Mesenchymal stem cell (in vitro differentiated cells and primary cell): Measurements from ENCODE around the gene KRT6C.

Experiments used
- DNase-seq: peaks from one replicate; pipeline ENCODE4 v3.0.0-alpha.2; 2013
- H2AFZ ChIP-seq: one replicate; pipeline ENCODE4 v1.6.1; 2013; ENCODE audit warnings: low read depth, mild to moderate bottlenecking, control low read depth, inconsistent platforms, low read length, moderate library complexity
- H2AK5ac ChIP-seq: 2 replicates; pipeline ENCODE4 v1.6.1; 2013; ENCODE audit warnings: low read length, moderate library complexity, mild to moderate bottlenecking, inconsistent platforms; ENCODE audit not compliant: severe bottlenecking
- H2BK120ac ChIP-seq: one replicate; pipeline ENCODE4 v1.6.1; 2013; ENCODE audit warnings: low read depth, mild to moderate bottlenecking, inconsistent platforms, low read length, moderate library complexity
- H2BK12ac ChIP-seq, 2 experiments: one replicate each; pipeline ENCODE4 v1.6.1; 2013; ENCODE audit warnings: inconsistent platforms in 2 of 2, low read length in 2 of 2, mild to moderate bottlenecking in 2 of 2, moderate library complexity in 2 of 2, control low read depth in 1 of 2
- H2BK15ac ChIP-seq: one replicate; pipeline ENCODE4 v1.6.1; 2013; ENCODE audit warnings: mild to moderate bottlenecking, low read depth, inconsistent platforms; ENCODE audit not compliant: poor library complexity, severe bottlenecking
- H2BK5ac ChIP-seq: 2 replicates; pipeline ENCODE4 v1.6.1; 2013; ENCODE audit warnings: low read depth, mild to moderate bottlenecking, low read length, control low read depth, inconsistent platforms; ENCODE audit not compliant: poor library complexity, severe bottlenecking
- H3K14ac ChIP-seq, 2 experiments: one replicate each; pipeline ENCODE4 v1.6.1; 2013; ENCODE audit warnings: inconsistent platforms in 2 of 2, low read length in 2 of 2, control low read depth in 1 of 2, mild to moderate bottlenecking in 1 of 2, moderate library complexity in 1 of 2
- H3K18ac ChIP-seq, 2 experiments: one replicate each; pipeline ENCODE4 v1.6.1; 2013; ENCODE audit warnings: inconsistent platforms in 2 of 2, low read length in 2 of 2, control low read depth in 1 of 2, low read depth in 1 of 2, mild to moderate bottlenecking in 1 of 2
- H3K23ac ChIP-seq, 2 experiments: one replicate each; pipeline ENCODE4 v1.6.1; 2013; ENCODE audit warnings: inconsistent platforms in 2 of 2, low read length in 2 of 2, mild to moderate bottlenecking in 2 of 2, moderate library complexity in 2 of 2, control low read depth in 1 of 2
- H3K27ac ChIP-seq: 2 replicates; pipeline ENCODE4 v1.5.1; 2013; ENCODE audit warnings: mild to moderate bottlenecking, moderate library complexity, low read length, control low read depth, inconsistent platforms; ENCODE audit not compliant: poor library complexity, severe bottlenecking
- H3K27me3 ChIP-seq, 2 experiments: 2 replicates each; pipeline versions ENCODE4 v1.6.1 to v1.7.0; 2013; ENCODE audit warnings: low read length in 2 of 2, mild to moderate bottlenecking in 2 of 2, moderate library complexity in 2 of 2, control low read depth in 1 of 2, inconsistent platforms in 1 of 2; ENCODE audit not compliant: control insufficient read depth in 1 of 2, insufficient read depth in 1 of 2
- H3K36me3 ChIP-seq, 2 experiments: 2 replicates each; pipeline versions ENCODE4 v1.6.1 to v1.7.0; 2013; ENCODE audit warnings: low read length in 2 of 2, control low read depth in 1 of 2, inconsistent platforms in 1 of 2, low read depth in 1 of 2, mild to moderate bottlenecking in 1 of 2; ENCODE audit not compliant: insufficient read depth in 2 of 2, control insufficient read depth in 1 of 2
- H3K4ac ChIP-seq, 2 experiments: one replicate each; pipeline ENCODE4 v1.6.1; 2013; ENCODE audit warnings: inconsistent platforms in 2 of 2, low read length in 2 of 2, mild to moderate bottlenecking in 2 of 2, moderate library complexity in 2 of 2, control low read depth in 1 of 2, low read depth in 1 of 2
- H3K4me1 ChIP-seq: 2 replicates; pipeline ENCODE4 v1.6.1; 2013; ENCODE audit warnings: low read depth, low read length, control low read depth; ENCODE audit not compliant: control insufficient read depth, insufficient read depth
- H3K4me2 ChIP-seq: 2 replicates; pipeline ENCODE4 v1.6.1; 2013; ENCODE audit warnings: low read length, mild to moderate bottlenecking, inconsistent platforms; ENCODE audit not compliant: poor library complexity, severe bottlenecking
- H3K4me3 ChIP-seq, 2 experiments: 2 replicates each; pipeline versions ENCODE4 v1.5.1 to v1.7.0; 2013; ENCODE audit warnings: low read length in 2 of 2, mild to moderate bottlenecking in 2 of 2, control low read depth in 1 of 2, low read depth in 1 of 2; ENCODE audit not compliant: insufficient read depth in 1 of 2
- H3K79me1 ChIP-seq: replicated peaks from 2 replicates; pipeline ENCODE4 v1.6.1; 2013; ENCODE audit warnings: mild to moderate bottlenecking, control low read depth, low read length, inconsistent platforms; ENCODE audit not compliant: poor library complexity, severe bottlenecking
- H3K9ac ChIP-seq: 2 replicates; pipeline ENCODE4 v1.7.0; 2013; ENCODE audit warnings: mild to moderate bottlenecking, low read length, moderate library complexity
- H3K9me3 ChIP-seq: 2 replicates; pipeline ENCODE4 v1.7.0; 2013; ENCODE audit warnings: mild to moderate bottlenecking, low read length; ENCODE audit not compliant: control insufficient read depth
- H4K8ac ChIP-seq: one replicate; pipeline ENCODE4 v1.6.1; 2013; ENCODE audit warnings: inconsistent platforms, mild to moderate bottlenecking, low read length, moderate library complexity
- H4K91ac ChIP-seq: one replicate; pipeline ENCODE4 v1.6.1; 2013; ENCODE audit warnings: mild to moderate bottlenecking, low read length, inconsistent platforms
- WGBS: methylation state at CpG from one replicate; pipeline ENCODE4 v1.1.7; 2013; ENCODE audit warnings: mixed read lengths; 5-methylcytosine and 5-hydroxymethylcytosine counted together

Gene KRT6C

GRCh38 chr12:52517005-52517835, 43.6 kb upstream of the KRT6C start:
- Histone ChIP-seq H3K27ac (no peak overlapping the region), H3K4me1 (no peaks in the 10 kb centered on the region), H3K9me3 (no peaks in the 10 kb centered on the region), H3K14ac (no peak overlapping the region), H2BK120ac (no peak overlapping the region), H4K91ac (no peak overlapping the region), H3K36me3 (no peaks in the 10 kb centered on the region), H2AFZ (no peak overlapping the region), H4K8ac (no peak overlapping the region), H3K79me1 (no peaks in the 10 kb centered on the region), H3K27me3 (peaks cover 12 to 71% of the 10 kb centered on the region in 2 experiments), H2BK15ac (no peak overlapping the region), H2AK5ac (no peak overlapping the region), H2BK12ac (no peak overlapping the region), H3K23ac (no peak overlapping the region), H3K4ac (no peak overlapping the region), H3K18ac (no peak overlapping the region), H3K9ac (no peak overlapping the region), H3K4me2 (no peak overlapping the region), H2BK5ac (no peak overlapping the region), H3K4me3 (no peak overlapping the region)
- no peak for DNase-seq
- 95% methylated on average over 12 of the region's 14 CpGs for WGBS

GRCh38 chr12:52515927-52516831, 42.6 kb upstream of the KRT6C start:
- Histone ChIP-seq H4K91ac (no peak overlapping the region), H3K23ac (no peak overlapping the region), H3K9ac (no peak overlapping the region), H2AK5ac (no peak overlapping the region), H2BK15ac (no peak overlapping the region), H3K4me3 (no peak overlapping the region), H3K14ac (no peak overlapping the region), H3K4me1 (no peaks in the 10 kb centered on the region), H3K4me2 (no peak overlapping the region), H3K36me3 (no peaks in the 10 kb centered on the region), H2BK5ac (no peak overlapping the region), H2AFZ (no peak overlapping the region), H4K8ac (no peak overlapping the region), H2BK120ac (no peak overlapping the region), H3K18ac (no peak overlapping the region), H3K4ac (no peak overlapping the region), H3K9me3 (no peaks in the 10 kb centered on the region), H3K79me1 (no peaks in the 10 kb centered on the region), H3K27me3 (peaks cover 4 to 61% of the 10 kb centered on the region in 2 experiments), H2BK12ac (no peak overlapping the region), H3K27ac (no peak overlapping the region)
- WGBS = 88% methylated on average over 15 of the region's 15 CpGs
- DNase-seq = no peak

- Histone ChIP-seq H4K8ac (no peak overlapping the region), H2BK12ac (no peak overlapping the region), H3K79me1 (no peaks in the 10 kb centered on the region), H3K4me1 (no peaks in the 10 kb centered on the region), H3K27ac (no peak overlapping the region), H3K9me3 (no peaks in the 10 kb centered on the region), H3K4me3 (no peak overlapping the region), H3K9ac (no peak overlapping the region), H4K91ac (no peak overlapping the region), H3K4me2 (no peak overlapping the region), H2BK15ac (no peak overlapping the region), H2BK120ac (no peak overlapping the region), H3K23ac (no peak overlapping the region), H3K4ac (no peak overlapping the region), H2AK5ac (no peak overlapping the region), H2BK5ac (no peak overlapping the region), H2AFZ (no peak overlapping the region), H3K36me3 (no peaks in the 10 kb centered on the region), H3K27me3 (peaks cover 4 to 52% of the 10 kb centered on the region in 2 experiments), H3K14ac (no peak overlapping the region), H3K18ac (no peak overlapping the region)
- DNase-seq = no peak
- WGBS = 100% methylated on average over 1 of the region's 1 CpG
Measured at GRCh38 chr12:52515319-52515646, 41.7 kb upstream of the KRT6C start.
